Progenitor cell of endocrine pancreas (in vitro differentiated cells): ENCODE data around the gene SFXN2. TPM values are rescaled to one million over a fixed set of nuclear protein-coding genes. Genes with fewer than 3 reads are reported as not detected.

ENCODE experiments used
- DNase-seq: peaks from one replicate; pipeline ENCODE4 v3.0.0; 2021; ENCODE audit warnings: low spot score; ENCODE audit not compliant: unreplicated experiment
- H3K27ac Mint-ChIP-seq: 2 replicates; pipeline ENCODE4 v1.8.0; 2021; ENCODE audit warnings: mild to moderate bottlenecking, moderate library complexity, mixed read lengths
- H3K27me3 Mint-ChIP-seq: 2 replicates; pipeline ENCODE4 v1.8.0; 2021; ENCODE audit warnings: mixed read lengths
- H3K36me3 Mint-ChIP-seq: 2 replicates; pipeline ENCODE4 v1.8.0; 2022; ENCODE audit warnings: mixed read lengths; ENCODE audit not compliant: insufficient read depth
- H3K4me1 Mint-ChIP-seq: 2 replicates; pipeline ENCODE4 v1.8.0; 2021; ENCODE audit warnings: low read depth, mixed read lengths
- H3K4me3 Mint-ChIP-seq: 2 replicates; pipeline ENCODE4 v1.8.0; 2021; ENCODE audit warnings: low read depth, mild to moderate bottlenecking, moderate library complexity, mixed read lengths
- H3K9me3 Mint-ChIP-seq: 2 replicates; pipeline ENCODE4 v1.8.0; 2021; ENCODE audit warnings: low read depth, mixed read lengths
- total RNA-seq: library from RNA; stranded (reverse); gene quantifications from 2 replicates; pipeline ENCODE4 v1.2.1, GENCODE V29; 2021
- TF ChIP-seq, protein P1 (sequence below): fragments of 200-600 bp; sonication (generic); IDR thresholded peaks from one replicate; pipeline ENCODE4 v1.5.0; 2021; ENCODE audit warnings: antibody characterized with exemption, mild to moderate bottlenecking; ENCODE audit not compliant: unreplicated experiment

The SFXN2 gene
- total RNA-seq, 1 donor from 2014 or later: 33.9 TPM

DNA sequence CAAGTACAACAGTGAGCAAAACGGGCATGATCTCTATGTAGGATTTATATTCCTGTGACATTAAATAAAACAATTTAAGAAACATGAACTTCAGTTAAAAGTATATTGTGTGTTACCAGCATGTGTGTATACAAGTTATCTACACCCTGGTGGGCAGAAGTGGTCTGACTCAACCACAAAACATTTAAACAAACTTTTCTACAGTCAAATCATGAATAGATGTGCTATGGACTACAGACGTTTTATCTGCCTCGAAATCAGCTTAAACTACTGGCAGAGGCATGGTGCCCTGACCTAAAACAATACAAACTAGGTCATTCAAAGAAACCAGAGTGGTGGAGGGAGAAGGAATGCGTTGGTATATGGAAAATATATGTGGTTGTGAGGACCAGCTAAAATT lies 3.8 kb upstream of the SFXN2 start:
- no peak overlapping the region for H3K4me3 Mint-ChIP-seq
- no peaks in the 10 kb centered on the region for H3K36me3 Mint-ChIP-seq
- no peaks in the 10 kb centered on the region for H3K27me3 Mint-ChIP-seq
- TF ChIP-seq, protein P1, sequence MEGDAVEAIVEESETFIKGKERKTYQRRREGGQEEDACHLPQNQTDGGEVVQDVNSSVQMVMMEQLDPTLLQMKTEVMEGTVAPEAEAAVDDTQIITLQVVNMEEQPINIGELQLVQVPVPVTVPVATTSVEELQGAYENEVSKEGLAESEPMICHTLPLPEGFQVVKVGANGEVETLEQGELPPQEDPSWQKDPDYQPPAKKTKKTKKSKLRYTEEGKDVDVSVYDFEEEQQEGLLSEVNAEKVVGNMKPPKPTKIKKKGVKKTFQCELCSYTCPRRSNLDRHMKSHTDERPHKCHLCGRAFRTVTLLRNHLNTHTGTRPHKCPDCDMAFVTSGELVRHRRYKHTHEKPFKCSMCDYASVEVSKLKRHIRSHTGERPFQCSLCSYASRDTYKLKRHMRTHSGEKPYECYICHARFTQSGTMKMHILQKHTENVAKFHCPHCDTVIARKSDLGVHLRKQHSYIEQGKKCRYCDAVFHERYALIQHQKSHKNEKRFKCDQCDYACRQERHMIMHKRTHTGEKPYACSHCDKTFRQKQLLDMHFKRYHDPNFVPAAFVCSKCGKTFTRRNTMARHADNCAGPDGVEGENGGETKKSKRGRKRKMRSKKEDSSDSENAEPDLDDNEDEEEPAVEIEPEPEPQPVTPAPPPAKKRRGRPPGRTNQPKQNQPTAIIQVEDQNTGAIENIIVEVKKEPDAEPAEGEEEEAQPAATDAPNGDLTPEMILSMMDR: no peak
- H3K9me3 Mint-ChIP-seq: no peaks in the 10 kb centered on the region
- peaks cover 23% of the 10 kb centered on the region for H3K4me1 Mint-ChIP-seq
- no peak overlapping the region for H3K27ac Mint-ChIP-seq
- no peak for DNase-seq

DNA sequence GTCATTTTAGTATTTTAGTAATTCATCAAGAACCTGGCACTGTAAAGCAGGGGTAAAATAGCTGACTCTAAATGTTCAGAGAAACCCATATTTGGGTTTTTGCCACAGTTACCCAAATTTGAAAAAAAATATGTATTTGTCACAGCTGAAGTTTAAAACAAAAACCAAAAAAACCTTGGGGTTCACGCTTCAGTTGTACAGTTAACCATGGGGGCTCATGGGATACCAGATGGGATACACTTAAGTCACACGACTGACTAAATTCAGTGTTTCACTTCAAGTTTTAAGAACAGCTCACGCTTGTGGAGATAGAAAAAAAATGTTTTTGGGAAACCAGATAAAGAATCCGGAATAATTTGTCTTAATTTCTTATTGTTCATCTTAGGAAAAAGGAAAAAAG lies 2.3 kb upstream of the SFXN2 start:
- TF ChIP-seq, protein P1: no peak
- Mint-ChIP-seq H3K9me3 (no peaks in the 10 kb centered on the region), H3K4me1 (peaks cover 27% of the 10 kb centered on the region), H3K27me3 (no peaks in the 10 kb centered on the region), H3K4me3 (peak overlapping the region; percentile 7), H3K36me3 (no peaks in the 10 kb centered on the region), H3K27ac (no peak overlapping the region)
- DNase-seq: no peak

DNA sequence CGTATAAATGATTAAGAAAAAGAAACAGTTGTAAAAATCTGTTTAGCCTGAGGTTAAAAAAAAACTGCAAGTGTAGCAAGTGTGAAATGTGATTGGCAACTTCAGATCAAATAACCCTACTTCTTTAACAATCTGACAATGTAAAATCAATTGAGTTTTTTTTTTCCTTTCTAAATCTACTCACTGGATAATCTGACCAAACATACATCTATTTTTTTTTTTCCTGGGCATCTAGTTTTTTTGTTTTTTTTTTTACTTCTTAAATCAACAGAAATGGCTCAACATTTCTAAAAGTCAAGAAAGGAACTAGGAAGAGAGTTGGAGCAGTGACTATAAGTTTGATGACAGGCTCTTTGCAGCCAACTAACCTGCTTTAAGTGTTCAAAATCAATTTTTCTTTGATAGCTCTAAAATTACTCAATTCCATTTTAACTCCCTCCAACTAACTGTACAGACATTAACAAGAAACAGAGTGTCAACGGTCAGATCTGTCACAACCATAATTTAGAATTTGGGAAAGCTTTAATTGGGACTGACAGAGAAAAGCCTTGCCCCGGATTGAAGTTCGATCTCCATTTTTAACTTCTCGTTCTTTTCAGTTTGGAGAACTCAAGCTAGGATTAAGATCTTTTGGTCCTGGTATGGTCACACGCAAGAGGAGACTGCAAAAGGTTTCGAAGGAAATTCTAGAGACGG lies 1.4 kb upstream of the SFXN2 start:
- DNase-seq: no peak
- Mint-ChIP-seq H3K4me3 (peak overlapping the region; percentile 85), H3K4me1 (peaks cover 32% of the 10 kb centered on the region), H3K36me3 (no peaks in the 10 kb centered on the region), H3K9me3 (no peaks in the 10 kb centered on the region), H3K27me3 (no peaks in the 10 kb centered on the region), H3K27ac (peak overlapping the region; percentile 96)
- TF ChIP-seq, protein P1: no peak

DNA sequence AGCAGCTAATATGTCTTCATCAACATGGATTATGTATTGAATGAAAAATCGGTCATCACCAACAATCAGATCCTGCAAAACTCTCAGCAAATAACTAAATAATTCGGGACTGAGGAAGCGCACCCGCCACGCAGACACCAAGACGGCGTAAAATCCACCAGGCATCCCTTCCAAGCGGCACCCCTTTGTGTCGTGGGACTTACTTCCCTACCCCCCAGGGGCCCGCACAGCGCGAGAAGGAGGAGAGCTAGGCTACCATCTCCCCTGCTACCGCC lies 960 bp upstream of the SFXN2 start:
- no peaks in the 10 kb centered on the region for H3K9me3 Mint-ChIP-seq
- TF ChIP-seq, protein P1: no peak
- H3K4me1 Mint-ChIP-seq: peaks cover 37% of the 10 kb centered on the region
- H3K4me3 Mint-ChIP-seq: peak overlapping the region; percentile 85
- no peak for DNase-seq
- H3K27ac Mint-ChIP-seq: peak overlapping the region; percentile 96
- no peaks in the 10 kb centered on the region for H3K36me3 Mint-ChIP-seq
- H3K27me3 Mint-ChIP-seq: no peaks in the 10 kb centered on the region

DNA sequence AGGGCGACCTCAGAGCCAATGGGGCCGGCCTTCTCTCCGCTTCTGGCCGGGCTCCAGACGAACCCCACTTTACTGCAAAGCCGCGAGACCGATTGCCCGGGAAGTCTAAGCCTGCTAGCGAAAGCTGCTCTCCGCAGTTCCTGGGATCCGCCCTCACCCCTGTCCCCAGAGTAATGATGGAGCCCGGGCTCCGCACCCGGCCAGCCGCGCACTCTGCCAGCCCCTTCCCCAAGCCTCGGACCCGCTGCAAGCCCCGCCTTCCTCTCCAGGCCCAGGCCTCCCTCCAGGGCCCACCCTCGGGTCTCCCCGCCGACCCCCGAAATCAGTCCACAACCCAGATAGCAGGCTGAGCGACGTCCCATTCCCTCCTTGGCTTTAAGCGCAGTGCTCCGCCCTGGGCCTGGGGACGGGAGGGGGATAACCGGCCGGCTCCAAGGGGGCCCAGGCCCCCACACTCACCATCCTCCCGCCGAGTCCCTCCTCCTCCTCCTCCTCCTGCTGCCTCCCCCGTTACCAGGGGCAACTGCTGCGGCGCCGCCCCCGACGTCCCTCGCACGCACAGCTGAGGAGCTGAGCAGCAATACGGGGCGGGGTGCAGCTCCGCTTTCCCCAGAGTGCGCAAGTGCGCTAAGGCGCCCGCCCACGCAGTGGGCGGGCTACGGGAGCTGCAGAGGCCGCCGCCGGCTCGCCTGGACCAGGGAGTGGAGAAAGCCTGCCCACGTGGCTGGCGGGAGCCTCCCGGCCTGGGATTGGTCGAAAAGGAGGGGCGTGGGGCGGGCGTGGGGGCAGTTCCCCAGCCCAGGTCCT lies 419 bp upstream of the SFXN2 start, which contains the start of gene ARL3:
TSS of gene ARL3 (minus strand) at position 584 of the 807 bp plus-strand sequence. CDS start at position 462, 122 bp downstream.
- Mint-ChIP-seq H3K27ac (peak within 1 kb of the TSS; percentile 96), H3K4me1 (peaks cover 39% of the 10 kb centered on the region), H3K9me3 (no peaks in the 10 kb centered on the region), H3K36me3 (no peaks in the 10 kb centered on the region), H3K27me3 (no peaks in the 10 kb centered on the region), H3K4me3 (peak within 1 kb of the TSS; percentile 85)
- DNase-seq: peak; percentile 93
- TF ChIP-seq, protein P1: peak; percentile 67
